Kidney capillary endothelial cell (primary cell): ENCODE measurements around the gene ZMYND11.
"Not testable (repeated sequence)": the region's sequence is repeated elsewhere in the genome, so short reads cannot be mapped to it uniquely, and the experiment has no call there.

Experiments
- DNase-seq: peaks from one replicate; pipeline ENCODE4 v3.0.0-alpha.2; 2018; ENCODE audit warnings: low spot score

ZMYND11 gene

DNA sequence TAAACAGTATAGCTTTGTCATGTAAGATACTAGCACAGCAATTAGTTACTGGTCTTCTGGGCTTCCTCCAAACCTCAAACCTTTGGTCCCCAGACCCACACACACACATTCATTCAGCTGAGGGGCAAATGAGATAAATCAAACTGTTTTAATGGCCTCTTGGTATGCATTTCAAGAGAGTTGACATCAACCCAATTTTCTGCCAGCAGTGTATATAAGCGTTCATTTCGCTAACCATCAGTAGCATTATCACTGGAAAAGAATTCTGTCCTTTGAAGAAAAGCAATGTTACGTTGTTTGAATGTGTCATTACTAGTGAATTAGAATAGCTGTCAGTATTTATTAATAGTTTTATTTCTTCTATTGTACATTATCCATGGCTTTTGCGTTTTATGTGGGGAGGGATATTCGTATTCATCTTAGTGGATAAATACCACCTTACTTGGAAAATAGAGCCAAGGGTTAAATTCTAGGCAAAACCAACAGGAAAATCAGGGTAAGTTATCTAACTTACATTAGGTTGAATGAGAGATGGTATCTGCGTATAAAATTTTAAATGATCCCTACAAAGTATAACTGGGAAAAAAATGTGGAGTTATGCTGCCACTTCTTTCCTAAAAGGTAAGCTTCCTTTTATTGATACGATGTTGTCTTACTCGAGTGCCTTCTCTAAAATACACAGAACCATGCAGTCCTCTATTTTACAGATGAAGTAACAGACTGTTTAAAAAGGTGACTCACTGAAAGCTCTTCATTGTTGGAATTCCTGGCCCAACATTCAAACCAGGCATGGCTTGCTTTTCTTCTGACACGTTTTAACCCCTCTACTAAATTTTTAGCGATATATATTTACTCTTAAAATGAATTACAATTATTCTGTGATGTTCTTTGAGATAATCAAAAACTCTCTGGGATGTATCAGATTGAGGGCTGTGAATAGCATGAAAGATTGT, 2.0 kb upstream of the ZMYND11 start:
- DNase-seq, result peak; percentile 56

DNA sequence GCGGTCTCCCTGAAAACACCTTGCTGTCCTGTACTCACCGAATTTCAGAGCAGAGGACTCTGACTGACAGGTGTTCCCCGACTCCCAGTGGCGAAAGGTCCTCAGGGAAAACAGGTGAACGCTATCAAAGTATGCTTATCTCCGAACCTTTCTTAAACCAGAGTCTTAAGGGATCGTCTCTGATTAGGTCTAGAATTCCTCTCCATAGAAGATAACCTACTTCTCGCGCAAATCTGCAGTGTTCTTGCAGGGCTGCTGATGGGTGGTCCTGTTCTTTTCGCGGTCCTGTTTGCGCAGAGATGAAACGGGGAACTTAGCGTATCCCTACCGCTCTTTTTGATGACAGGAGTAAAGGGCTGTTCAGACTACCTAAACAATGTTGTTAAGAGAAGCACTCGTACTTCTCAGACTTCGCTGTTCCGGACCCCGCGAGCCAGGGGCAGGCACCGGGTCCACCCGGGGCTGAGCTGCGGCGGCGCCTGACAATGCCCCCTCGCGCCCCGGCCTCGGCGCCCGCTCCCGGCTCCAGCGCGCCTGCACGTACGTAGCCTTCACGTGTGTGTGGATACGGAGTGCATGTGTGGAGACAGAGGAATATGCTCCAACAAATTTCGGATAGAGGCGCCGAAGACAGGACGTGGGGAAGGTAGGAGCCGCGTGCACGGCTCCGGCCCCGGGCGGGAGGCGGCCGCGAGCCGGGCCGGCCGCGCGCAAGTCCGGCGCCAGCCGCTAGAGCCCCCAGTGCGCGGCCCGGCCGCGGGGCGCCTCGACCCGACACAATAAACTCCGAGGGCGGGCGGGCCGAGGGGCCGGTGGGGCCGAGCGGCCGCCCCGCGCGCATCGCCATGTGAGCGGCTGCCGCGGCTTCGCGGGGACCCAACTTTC, 766 bp upstream of the ZMYND11 start:
- peak; percentile 33 for DNase-seq

DNA sequence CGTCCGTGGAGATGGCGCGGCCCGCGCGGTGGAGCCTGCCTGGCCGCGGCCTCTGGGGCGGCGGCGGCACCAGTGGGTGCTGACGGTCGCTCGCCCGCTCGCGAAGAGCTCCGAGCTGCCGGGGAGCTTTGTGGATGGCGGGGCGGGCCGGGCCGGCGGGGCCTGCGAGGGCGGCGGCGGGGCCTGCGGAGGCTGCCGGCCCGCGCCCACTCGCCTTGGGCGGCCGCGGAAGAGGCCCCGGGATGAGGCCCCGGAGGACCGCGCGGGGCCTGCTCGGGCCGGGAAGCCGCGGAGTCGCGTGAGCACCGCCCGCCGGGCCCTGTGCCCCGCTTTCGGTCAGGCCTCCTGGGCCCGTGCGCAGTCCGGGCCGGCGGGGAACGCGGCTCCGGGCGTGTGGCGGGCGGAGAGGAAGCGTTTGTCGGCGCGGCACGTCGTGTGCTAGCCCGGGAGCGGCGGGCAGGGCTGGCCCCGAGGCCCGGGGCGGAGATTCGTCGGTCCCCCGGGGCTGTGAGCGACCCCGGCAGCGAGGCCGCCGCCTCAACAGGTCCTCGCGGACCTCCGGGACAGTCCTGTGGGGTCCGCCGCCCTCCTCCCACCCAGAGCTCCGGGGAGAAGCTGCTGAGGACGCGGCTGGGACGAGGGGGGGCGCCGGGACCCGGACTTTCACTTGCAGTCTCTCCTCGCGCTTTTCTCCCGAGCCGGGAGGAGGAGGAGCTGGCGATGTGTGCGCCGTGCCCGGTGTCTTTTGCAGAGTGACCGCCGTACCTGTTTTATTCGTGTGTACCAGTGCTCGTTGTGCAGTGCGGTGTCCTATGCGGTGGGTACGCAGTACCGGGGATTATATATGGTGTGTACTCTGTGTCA, 578 bp downstream of the ZMYND11 start:
- peak; percentile 30 for DNase-seq

DNA sequence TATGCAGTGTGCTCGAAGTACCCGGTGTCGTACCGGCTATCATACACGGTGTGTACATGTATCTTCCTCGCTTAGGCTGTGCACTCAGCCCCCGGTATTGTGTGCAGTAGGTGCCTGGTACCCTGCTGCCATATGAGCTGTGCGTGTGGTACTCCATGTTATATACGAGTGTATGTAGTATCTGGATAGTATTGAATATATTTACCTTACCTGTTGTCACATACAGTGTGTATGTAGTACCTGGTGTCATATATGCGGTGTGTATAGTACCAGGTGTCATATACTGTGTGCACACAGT, 1.2 kb downstream of the ZMYND11 start:
- DNase-seq, result no peak

DNA sequence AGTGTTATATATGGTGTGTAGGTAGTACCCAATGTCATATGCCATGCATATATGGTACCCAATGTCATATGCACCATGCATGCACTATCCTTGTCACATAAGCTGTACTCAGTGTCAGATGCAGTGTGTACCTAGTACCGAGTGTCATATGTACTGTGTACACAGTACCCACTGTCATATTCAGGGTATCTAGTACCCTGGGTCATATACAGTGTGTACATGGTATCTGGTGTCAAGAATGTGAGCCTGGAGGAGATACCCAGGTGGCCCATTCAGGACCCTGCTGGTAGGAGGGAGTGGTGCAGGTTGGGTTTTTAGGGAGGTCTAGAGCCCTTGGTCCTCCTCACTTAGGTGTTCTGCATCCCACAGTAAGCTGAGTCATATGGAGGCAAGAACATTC, 1.8 kb downstream of the ZMYND11 start:
- DNase-seq, result peak; percentile 28

DNA sequence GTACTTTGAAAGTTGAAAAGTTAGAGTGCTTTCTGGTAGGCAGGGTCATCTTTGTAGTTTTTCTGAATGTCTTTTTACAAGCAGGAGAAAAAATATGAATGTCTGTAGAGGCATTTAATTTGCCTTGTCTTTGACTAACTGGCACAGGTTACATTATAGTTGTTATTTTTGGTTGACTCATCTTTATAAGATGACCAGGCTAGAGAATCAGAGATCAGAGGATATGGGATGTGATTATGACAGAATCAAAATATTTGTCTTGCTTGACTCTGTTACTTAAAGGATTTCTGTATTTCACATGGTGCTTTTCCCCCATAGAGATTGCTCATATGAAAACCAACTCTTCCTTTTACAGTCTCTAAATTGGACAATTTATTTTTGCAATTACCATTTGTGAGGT, 2.4 kb downstream of the ZMYND11 start:
- peak; percentile 17 for DNase-seq

DNA sequence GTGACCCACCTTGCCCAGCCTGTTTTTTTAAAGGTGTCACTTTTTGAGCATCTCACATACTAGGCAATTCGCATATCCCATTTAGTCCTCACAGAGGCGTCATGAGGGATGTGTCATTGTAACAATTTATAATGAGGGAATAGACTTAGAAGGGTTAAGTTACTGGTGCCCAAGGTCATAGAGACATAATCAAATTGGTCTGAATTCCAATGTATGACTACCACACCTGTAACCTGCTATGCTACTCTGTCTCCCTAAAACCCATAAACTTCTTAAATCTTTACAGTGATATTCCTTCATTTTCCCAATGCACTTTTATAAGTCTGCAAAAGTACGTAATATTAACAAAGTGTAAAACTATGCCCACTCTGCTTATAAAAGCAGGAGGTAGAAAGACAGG, 7.1 kb downstream of the ZMYND11 start:
- no peak for DNase-seq

DNA sequence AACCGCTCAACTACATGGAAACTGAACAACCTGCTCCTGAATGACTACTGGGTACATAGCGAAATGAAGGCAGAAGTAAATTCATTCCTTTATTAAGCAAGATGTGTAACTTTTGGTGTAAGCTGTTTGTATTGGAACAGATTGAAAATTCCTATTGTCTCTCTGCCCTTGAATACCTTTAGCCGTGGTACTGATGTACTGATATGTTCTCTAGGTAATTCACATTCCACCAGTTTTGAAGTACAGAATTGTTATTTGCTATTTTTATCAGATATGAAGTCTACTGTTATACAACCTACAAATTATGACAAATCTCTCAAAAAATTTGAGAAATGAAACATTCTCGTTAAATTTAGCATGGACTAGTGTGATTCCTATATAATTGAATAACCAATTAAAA, 17.7 kb downstream of the ZMYND11 start:
- no peak for DNase-seq

DNA sequence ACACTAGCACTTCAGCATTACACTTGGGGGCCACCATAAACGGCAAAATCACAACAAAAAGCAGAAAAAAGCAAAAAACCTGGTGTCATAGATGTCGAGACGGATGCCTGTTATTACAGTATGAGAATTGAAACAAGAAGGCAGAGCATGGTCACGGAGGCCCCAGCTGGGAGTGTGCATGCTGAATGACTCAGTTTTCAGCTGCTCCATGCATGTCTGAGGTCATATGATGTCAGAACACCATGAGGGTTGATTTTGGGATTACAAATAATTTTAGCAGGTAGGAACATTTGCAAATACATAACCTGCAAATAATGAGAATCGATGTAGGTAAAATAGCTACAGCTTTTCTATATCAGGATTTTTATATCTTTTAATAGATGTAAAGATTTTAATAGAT, 19.1 kb downstream of the ZMYND11 start:
- DNase-seq, result no peak

DNA sequence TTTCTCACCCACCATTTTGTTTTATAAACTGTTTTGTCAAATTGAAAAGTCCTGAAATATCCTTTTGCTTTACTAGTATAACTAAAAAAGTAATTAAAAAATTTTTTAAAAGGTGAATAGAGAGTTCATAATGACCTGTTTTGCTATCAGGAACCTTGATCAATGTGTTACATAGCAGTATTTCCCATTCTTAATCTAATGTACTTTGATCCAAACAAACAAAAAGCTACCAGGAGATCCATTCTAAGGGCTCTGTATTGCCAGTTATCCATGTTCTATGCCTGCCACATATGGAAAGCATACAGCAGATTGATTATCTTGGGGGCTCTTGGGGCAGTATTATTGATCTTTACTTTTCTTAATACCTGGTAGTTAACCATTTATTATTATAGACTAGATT, 32.1 kb downstream of the ZMYND11 start:
- no peak for DNase-seq

DNA sequence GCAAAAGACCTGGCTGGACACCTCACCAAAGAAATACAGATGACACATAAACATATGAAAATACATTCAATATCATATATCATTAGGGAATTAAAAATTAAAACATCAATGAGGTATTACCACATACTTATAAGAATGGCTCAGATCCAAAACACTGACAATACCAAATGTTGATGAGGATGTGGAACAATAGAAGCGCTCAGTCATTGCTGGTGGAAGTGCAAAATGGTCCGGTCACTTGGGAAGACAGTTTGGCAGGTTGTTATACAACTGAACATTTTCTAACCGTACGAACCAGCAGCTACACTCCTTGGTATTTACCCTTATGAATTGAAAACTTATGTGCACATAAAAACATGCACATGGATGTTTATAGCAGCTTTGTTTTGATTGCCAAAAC, 38.5 kb downstream of the ZMYND11 start:
- DNase-seq, result no peak

DNA sequence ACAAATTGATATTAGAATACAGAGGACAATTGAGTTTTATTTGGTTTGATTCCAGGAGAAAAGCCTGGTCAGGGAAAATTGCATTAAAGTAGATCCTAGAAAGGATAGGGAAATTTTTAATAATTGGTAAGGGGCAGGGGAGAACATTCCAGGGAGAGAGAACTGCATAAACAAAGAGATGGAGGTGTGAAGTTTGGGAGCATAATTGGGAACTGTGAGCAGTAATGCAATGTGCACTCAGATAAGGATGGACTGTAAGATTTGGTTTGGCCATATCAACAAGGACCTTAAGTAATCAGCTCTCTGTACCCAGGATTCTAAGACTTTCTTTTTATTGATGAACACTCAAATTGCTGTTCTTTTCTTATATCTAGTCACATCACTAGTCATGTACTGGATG, 41.4 kb downstream of the ZMYND11 start:
- DNase-seq, result no peak

DNA sequence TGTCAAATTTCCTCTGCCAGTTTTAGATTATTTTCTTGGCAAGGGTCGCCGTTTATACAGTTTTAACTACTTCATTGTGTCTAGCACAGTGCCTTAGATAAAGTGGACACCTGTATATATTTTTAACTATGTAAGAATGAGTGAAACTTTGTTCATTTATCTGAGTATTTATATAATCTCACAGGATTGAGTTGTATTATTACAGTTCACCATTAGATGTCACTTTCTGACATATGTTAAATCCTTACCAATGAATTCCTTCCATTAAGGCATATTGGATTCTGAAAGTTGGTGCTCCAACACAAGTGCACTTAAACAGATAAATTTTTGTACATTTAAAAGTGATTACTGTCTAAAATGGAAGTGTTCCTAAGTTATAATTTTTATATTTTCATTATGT, 43.0 kb downstream of the ZMYND11 start:
- peak; percentile 53 for DNase-seq

DNA sequence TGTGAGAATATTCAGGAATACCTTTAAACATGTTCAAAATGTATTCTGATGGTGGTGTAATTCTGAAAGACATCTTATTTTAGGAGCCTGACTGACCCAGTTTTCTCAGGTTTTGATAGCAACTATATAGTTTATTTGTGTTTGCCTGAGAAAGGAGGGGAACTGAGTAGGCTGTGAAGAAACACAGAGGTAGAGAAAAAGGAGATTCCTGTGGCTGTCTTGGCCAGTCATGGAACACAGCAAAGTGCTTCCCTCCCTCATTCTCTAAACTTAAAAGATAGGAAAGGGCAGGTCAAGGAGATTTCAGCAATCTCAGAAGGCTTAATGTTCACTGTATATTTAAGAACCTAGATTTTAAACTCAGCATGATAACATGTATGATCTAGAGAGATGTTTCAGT, 43.5 kb downstream of the ZMYND11 start:
- no peak for DNase-seq

DNA sequence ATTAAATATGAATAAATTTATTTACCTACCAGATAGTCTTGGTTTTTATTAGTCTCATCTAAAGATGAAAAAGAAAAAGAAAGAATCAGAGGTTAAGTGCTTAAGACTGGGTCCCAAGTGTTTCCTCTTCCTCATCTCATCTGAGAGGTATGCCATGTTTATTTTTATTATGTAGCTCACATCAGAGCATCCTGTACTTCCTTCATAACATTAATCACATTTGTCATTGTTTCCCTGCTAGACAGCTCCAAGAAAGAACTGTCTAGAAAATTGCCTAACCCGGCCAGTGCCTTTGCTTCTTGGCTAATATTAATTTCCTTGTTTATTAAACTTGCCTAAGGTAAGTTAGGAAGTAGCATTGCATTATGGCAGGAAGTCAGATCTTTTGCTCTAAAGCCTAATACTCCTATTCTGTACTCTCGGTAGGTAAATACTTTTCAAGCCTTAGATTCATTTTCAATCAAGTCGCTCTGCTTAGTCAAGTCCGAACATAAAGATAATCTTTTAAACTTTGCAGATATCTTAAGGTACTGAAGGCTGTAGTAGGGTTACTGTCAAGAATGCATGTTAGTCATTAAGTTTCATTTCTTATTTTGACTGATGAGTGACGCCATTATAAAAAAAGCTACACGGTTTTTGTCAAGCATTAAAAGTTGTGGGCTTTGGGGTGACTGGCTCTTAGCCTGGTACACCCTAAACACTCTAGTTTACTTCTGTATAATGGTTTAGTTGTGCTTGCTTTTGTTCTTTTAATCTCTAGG, 47.4 kb downstream of the ZMYND11 start:
- peak; percentile 55 for DNase-seq

DNA sequence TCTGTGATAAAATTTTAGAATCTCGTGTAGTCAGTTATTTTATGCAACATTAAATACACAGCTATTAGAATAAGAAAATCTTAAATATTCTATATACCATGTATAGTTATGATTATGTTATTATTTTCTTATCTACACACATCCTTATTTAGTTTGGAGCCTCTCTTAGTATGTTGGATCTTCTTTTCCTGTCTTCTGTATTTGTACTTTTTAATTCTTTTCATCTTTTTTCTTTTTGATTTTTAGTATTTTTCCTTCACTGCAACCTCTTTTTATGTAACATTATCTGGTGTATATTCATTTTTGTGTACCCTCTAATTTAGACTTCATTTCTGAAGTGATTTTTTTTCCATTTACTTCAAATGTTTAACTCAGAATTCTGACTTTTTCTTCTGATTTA, 48.9 kb downstream of the ZMYND11 start:
- no peak for DNase-seq

DNA sequence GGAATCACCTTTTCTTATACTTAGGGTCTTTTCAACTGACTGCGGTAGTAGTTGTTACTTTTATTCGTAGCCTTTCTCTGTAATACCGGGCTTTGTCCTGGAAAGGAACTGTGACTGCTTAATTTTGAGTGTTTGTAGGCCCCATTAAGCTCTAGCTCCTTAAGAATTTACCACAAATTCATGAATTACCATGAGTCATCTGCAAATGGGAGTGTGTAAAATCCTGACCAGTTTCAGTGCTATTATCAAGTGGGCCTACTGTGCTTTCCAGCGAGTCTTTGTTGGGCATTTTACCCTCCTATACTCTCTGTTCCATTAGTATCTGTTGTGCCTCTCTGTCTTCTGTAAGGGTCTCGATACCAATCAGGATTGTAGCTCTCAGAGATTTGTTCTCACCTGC, 49.7 kb downstream of the ZMYND11 start:
- no peak for DNase-seq

DNA sequence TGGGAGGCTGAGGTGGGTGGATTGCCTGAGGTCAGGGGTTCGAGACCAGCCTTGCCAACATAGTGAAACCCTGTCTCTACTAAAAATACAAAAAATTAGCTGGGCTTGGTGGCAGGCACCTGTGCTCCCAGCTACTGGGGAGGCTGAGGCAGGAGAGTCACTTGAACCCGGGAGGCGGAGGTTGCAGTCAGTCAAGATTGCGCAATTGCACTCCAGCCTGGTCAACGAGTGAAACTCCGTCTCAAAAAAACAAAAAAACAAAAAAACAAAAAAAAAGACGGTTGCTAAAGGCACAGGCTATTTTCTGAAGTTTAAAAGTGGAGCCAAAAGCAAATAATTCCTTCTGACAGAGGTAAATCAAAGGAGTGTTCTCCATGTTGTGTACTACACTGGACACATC, 50.3 kb downstream of the ZMYND11 start:
- not testable (repeated sequence) for DNase-seq

DNA sequence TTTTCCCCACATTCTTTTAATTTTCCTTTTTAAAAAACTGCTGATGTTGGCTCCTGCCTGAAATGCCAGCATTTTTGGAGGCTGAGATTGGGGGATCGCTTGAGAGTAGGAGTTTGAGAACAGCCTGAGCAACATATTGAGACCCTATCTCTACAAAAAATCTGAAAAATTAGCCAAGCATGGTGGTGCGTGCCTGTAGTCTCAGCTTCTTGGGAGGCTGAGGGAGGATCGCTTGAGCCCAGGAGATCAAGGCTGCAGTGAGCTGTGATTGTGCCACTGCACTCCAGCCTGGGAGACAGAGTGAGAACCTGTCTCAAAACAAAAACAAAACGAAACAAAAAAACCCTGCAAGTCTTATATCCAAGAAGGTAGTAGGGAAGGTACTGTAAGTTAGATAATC, 51.7 kb downstream of the ZMYND11 start:
- DNase-seq, result no peak

DNA sequence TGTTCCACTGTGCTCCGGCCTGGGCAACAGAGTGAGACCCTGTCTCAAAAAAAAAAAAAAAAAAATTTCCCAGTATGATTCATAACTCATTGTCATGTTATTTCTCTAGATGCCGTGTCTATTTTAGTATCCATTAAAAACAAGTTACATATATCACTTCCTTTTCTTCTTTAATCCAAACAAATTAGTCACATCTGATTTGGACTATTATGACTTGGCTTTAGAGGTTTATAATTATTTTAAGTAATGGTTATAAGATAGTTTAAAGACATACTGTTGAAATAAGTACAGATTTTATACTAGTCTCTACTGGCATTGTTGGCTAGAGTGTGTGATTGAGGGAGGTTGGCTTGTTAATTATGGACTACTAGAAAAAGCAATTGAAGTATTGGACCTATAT, 53.3 kb downstream of the ZMYND11 start:
- peak; percentile 56 for DNase-seq

DNA sequence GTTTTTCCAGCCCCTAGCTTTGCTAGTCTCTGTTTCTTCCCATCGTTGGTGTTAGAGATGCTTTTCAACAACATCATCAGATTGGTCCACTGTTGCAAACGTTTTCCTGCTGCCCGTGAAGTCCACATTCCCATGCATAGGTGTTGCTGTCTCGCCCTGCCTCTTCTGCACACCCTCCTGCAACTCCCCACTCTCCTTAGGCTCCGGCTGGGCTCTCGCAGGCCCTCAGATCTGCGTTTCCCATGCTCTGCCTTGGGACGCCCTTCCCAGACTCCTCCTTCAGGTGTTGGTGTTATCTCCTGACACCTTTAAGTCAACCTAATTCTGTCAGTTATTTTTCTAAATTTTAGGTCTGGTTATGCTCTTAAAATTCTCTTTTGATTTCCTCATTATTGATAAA, 55.0 kb downstream of the ZMYND11 start:
- DNase-seq, result no peak
